Vagina (tissue), 2 donors: ENCODE data around the gene FOXL3. TPM values are rescaled to one million over a fixed set of nuclear protein-coding genes. Genes with fewer than 3 reads are reported as not detected.

Experiments used
- DNase-seq, 2 donors: peaks; one replicate each; pipeline ENCODE4 v3.0.0-alpha.2; 2017; ENCODE audit errors: extremely low spot score in 2 of 2
- H3K27ac ChIP-seq: fragments of 200-600 bp; sonication (generic); one replicate; pipeline ENCODE4 v1.5.1; 2019
- H3K27me3 ChIP-seq: fragments of 200-600 bp; sonication (generic); one replicate; pipeline ENCODE4 v1.5.1; 2019
- H3K36me3 ChIP-seq, 2 donors: fragments of 200-600 bp; sonication (generic); one replicate each; pipeline ENCODE4 v1.5.1; 2017 to 2019
- H3K4me1 ChIP-seq: fragments of 200-600 bp; sonication (generic); one replicate; pipeline ENCODE4 v1.5.1; 2019
- H3K4me3 ChIP-seq, 2 donors: fragments of 200-600 bp; sonication (generic); 1 replicate in 1 of 2; 2 replicates in 1 of 2; pipeline ENCODE4 v1.5.1; 2016 to 2019
- H3K9me3 ChIP-seq: fragments of 200-600 bp; sonication (generic); one replicate; pipeline ENCODE4 v1.5.1; 2019
- CTCF ChIP-seq, 3 experiments: fragments of 450-650 bp in 2 of 3; fragments of 200-600 bp in 1 of 3; sonication (generic) in 1 of 3; IDR thresholded peaks; one replicate each; pipeline ENCODE4 v1.5.1; 2017 to 2019; ENCODE audit warnings: antibody characterized with exemption in 3 of 3, mild to moderate bottlenecking in 2 of 3, moderate library complexity in 2 of 3
- POLR2A ChIP-seq, 2 donors: fragments of 450-650 bp; IDR thresholded peaks; one replicate each; pipeline ENCODE4 v1.6.1; 2017; ENCODE audit warnings: antibody characterized with exemption in 2 of 2, mild to moderate bottlenecking in 2 of 2, moderate library complexity in 2 of 2
- POLR2AphosphoS5 ChIP-seq, 2 donors: sonication (generic); formaldehyde crosslinking; IDR thresholded peaks; one replicate each; pipeline ENCODE4 v1.9.0; 2017; ENCODE audit warnings: antibody characterized with exemption in 2 of 2, mild to moderate bottlenecking in 2 of 2, low read depth in 1 of 2; ENCODE audit not compliant: insufficient read depth in 1 of 2
- intact Hi-C: fragments of 100-400 bp; cut with DNase I; formaldehyde crosslinking; loops from one replicate; pipeline ENCODE4 v1.15.1; 2023
- total RNA-seq: library from RNA; depleted of rRNA; stranded (reverse); fragments of >200 nt; gene quantifications from one replicate; pipeline ENCODE4 v1.2.3, GENCODE V29; 2016

Gene FOXL3
- total RNA-seq, 1 donor from 2014 or later, result not detected

- intact Hi-C loops, result loop anchor here (5.0 kb wide), 1 partner anchor 1148 kb away; no protein-coding TSS in a partner anchor
- Histone ChIP-seq H3K27ac (no peak overlapping the region), H3K4me1 (no peaks in the 10 kb centered on the region)
Observed at GRCh38 chr7:339062-339342, 49.0 kb downstream of the FOXL3 start.

DNA sequence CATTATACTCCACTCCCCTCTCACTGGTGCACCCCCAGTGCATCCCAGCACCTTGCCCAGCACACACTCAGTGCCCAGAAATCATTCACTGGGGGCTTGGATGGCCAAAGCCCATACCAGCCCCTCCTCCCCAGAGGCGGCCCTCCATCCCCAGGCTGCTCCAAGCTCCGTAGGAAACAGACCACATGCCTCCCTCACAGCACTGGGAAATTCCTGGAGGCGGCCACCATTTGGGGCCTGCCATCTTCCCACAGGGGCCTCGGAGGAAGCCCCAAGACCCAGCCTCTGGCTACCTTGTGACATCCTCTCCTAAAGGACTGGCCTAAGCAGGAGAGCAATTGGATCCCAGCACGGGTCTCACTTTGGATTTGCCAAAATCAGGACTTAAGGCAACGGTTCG lies 49.7 kb downstream of the FOXL3 start:
- no peaks in the 10 kb centered on the region for H3K36me3 ChIP-seq
- no peaks in the 10 kb centered on the region for H3K9me3 ChIP-seq
- DNase-seq, result no peak
- TF ChIP-seq CTCF (IDR thresholded peaks at IDR 0.05) (no peak), POLR2AphosphoS5 (IDR thresholded peaks at IDR 0.05; ENCODE audit: insufficient read depth in 1 of 2, low read depth in 1 of 2) (no peak), POLR2A (IDR thresholded peaks at IDR 0.05) (no peak)
- no peak overlapping the region for H3K27ac ChIP-seq
- no peaks in the 10 kb centered on the region for H3K4me1 ChIP-seq
- intact Hi-C loops, result loop anchor here (5.0 kb wide), 1 partner anchor 1148 kb away; no protein-coding TSS in a partner anchor
- H3K27me3 ChIP-seq, result no peaks in the 10 kb centered on the region
- H3K4me3 ChIP-seq, result no peak overlapping the region

More at GRCh38 chr7:339062-339342, 49.0 kb downstream of the FOXL3 start:
- H3K36me3 ChIP-seq, result no peaks in the 10 kb centered on the region
- no peaks in the 10 kb centered on the region for H3K27me3 ChIP-seq
- DNase-seq, result no peak
- no peak overlapping the region for H3K4me3 ChIP-seq
- H3K9me3 ChIP-seq, result no peaks in the 10 kb centered on the region
- TF ChIP-seq POLR2A (IDR thresholded peaks at IDR 0.05) (no peak), CTCF (IDR thresholded peaks at IDR 0.05) (no peak), POLR2AphosphoS5 (IDR thresholded peaks at IDR 0.05; ENCODE audit: insufficient read depth in 1 of 2, low read depth in 1 of 2) (no peak)

DNA sequence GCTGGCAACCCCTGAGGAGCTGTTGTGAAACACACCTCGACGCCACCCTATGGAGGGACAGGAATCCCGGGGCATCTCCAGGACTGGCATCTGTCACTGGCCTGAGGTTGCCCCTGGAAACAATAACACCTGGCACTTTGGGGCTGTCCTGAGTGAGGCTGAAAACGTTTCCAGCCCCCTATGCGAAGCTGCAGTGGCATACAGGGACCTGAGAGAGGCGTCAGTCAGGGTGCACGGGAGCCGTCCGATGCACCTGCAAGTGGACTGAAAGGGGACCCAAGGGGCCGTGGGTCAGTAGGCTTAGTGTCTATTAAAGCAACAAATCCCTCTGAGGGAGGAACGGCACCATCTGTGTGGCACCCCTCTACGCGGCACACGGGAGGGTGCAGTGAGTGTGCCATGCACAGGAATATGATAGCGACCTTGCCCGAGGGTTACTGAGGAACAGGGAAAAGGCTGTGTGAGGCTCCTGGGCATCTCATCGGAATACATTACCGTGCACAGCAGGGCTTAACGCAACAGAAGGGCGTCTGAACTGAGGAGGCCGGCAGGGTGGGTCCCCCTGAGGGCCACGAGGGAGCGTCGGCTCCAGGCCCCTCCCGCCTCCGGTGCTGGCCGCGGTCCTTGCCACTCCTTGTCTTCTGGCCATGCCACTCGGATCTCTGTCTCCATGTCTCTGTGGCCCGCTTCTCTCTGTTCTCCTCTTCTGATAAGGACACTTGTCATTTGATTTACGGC lies 50.4 kb downstream of the FOXL3 start:
- intact Hi-C loops, result no loop called here
- Histone ChIP-seq H3K4me3 (no peak overlapping the region), H3K4me1 (no peaks in the 10 kb centered on the region), H3K27ac (no peak overlapping the region), H3K27me3 (no peaks in the 10 kb centered on the region), H3K9me3 (no peaks in the 10 kb centered on the region), H3K36me3 (no peaks in the 10 kb centered on the region)
- no peak for TF ChIP-seq CTCF (IDR thresholded peaks at IDR 0.05)
- TF ChIP-seq POLR2AphosphoS5 (IDR thresholded peaks at IDR 0.05; ENCODE audit: insufficient read depth in 1 of 2, low read depth in 1 of 2), result no peak
- TF ChIP-seq POLR2A (IDR thresholded peaks at IDR 0.05), result no peak
- DNase-seq, result no peak

Other genes starting within 250 kb of the FOXL3 start
- gene FAM20C, start 97.6 kb upstream of the FOXL3 start, total RNA-seq, result 22.1 TPM
- 31.2 TPM for gene PDGFA, start 229.7 kb downstream of the FOXL3 start, total RNA-seq